Measurements from ENCODE around the gene ZSCAN5B. TPM values are rescaled to one million over a fixed set of nuclear protein-coding genes. Genes with fewer than 3 reads are reported as not detected.
"Not testable (repeated sequence)": the region's sequence is repeated elsewhere in the genome, so short reads cannot be mapped to it uniquely, and the experiment has no call there.

Gene ZSCAN5B
- total RNA-seq, 1 experiment from 2014 or later = not detected

DNA sequence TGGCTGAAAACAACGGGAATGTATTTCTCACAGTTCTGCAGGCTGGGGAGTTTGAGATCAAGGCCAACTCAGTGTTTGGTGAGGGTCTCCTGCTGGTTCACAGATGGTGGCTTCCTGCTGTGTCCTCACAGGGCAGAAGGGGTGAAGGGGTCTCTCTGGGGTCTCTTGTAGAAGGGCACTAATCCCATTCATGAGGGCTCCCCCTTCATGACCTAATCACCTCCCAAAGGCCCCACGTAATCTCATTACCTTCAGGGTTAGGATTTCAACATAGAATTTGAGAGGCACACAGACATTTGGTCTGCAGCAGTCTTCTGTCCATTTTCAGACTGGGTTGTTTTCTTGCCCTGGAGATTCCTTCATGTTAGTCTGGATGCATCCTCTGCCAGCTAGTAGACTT lies 44.9 kb downstream of the ZSCAN5B start:
- Histone ChIP-seq H3K36me3 (ENCODE audit: insufficient read depth, low read length, poor library complexity, severe bottlenecking) (peaks cover 7% of the 10 kb centered on the region), H3K27ac (ENCODE audit: low read depth, low read length, poor library complexity, severe bottlenecking) (no peak overlapping the region), H3K9me3 (ENCODE audit: low read depth, low read length, poor library complexity, severe bottlenecking) (no peaks in the 10 kb centered on the region), H3K27me3 (replicated peaks; ENCODE audit: insufficient read depth, low read depth, low read length, poor library complexity) (no peaks in the 10 kb centered on the region), H3K4me1 (ENCODE audit: insufficient read depth, low read length, poor library complexity, severe bottlenecking) (no peaks in the 10 kb centered on the region), H3K4me3 (ENCODE audit: low read depth, low read length, poor library complexity, severe bottlenecking) (no peak overlapping the region)
- no TSS peak for BruUV-seq (replicated peaks)
- ChIA-PET CTCF (no interaction called here), POLR2A (ENCODE audit: low non-redundant PET) (no interaction called here)
- no peak for DNase-seq (ENCODE audit: low spot score)
- intact Hi-C loops (cut with micrococcal nuclease; ENCODE audit: unreplicated experiment) = no loop called here
- TF ChIP-seq, protein P1, sequence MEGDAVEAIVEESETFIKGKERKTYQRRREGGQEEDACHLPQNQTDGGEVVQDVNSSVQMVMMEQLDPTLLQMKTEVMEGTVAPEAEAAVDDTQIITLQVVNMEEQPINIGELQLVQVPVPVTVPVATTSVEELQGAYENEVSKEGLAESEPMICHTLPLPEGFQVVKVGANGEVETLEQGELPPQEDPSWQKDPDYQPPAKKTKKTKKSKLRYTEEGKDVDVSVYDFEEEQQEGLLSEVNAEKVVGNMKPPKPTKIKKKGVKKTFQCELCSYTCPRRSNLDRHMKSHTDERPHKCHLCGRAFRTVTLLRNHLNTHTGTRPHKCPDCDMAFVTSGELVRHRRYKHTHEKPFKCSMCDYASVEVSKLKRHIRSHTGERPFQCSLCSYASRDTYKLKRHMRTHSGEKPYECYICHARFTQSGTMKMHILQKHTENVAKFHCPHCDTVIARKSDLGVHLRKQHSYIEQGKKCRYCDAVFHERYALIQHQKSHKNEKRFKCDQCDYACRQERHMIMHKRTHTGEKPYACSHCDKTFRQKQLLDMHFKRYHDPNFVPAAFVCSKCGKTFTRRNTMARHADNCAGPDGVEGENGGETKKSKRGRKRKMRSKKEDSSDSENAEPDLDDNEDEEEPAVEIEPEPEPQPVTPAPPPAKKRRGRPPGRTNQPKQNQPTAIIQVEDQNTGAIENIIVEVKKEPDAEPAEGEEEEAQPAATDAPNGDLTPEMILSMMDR (conservative IDR thresholded peaks at IDR 0.05; ENCODE audit: low read depth, low read length) = no peak
- no peak for TF ChIP-seq EZH2 (IDR thresholded peaks at IDR 0.05; ENCODE audit: borderline replicate concordance, low read depth, low read length, poor library complexity, severe bottlenecking)

DNA sequence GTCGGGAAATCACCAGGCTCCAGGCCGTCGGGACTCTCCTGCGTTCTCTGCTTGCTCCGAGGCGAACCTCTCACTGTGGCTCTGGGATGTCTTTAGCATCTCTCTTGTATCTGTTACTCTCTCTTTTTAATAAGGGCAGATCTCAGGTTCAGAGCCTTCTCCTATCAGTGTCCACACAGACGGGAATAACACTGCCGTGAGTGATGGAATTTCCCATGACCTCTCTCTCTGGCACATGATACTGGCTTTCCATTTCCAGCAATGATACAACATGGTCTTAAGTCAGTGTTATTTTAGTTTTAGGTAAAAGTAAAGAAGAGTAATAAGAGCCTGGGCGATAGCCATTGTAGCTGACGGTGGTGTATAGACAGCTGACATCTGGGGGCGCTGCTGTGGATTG lies 47.2 kb downstream of the ZSCAN5B start:
- CTCF ChIA-PET = no interaction called here
- BruUV-seq (replicated peaks) = no TSS peak
- TF ChIP-seq, protein P1 (conservative IDR thresholded peaks at IDR 0.05; ENCODE audit: low read depth, low read length) = no peak
- no peak for TF ChIP-seq EZH2 (IDR thresholded peaks at IDR 0.05; ENCODE audit: borderline replicate concordance, low read depth, low read length, poor library complexity, severe bottlenecking)
- H3K27me3 ChIP-seq (replicated peaks; ENCODE audit: insufficient read depth, low read depth, low read length, poor library complexity) = no peaks in the 10 kb centered on the region
- peaks cover 6% of the 10 kb centered on the region for H3K36me3 ChIP-seq (ENCODE audit: insufficient read depth, low read length, poor library complexity, severe bottlenecking)
- no peak overlapping the region for H3K27ac ChIP-seq (ENCODE audit: low read depth, low read length, poor library complexity, severe bottlenecking)
- DNase-seq (ENCODE audit: low spot score) = no peak
- H3K9me3 ChIP-seq (ENCODE audit: low read depth, low read length, poor library complexity, severe bottlenecking) = no peaks in the 10 kb centered on the region
- no peak overlapping the region for H3K4me3 ChIP-seq (ENCODE audit: low read depth, low read length, poor library complexity, severe bottlenecking)
- POLR2A ChIA-PET (ENCODE audit: low non-redundant PET) = no interaction called here
- intact Hi-C loops (cut with micrococcal nuclease; ENCODE audit: unreplicated experiment) = no loop called here
- no peaks in the 10 kb centered on the region for H3K4me1 ChIP-seq (ENCODE audit: insufficient read depth, low read length, poor library complexity, severe bottlenecking)

DNA sequence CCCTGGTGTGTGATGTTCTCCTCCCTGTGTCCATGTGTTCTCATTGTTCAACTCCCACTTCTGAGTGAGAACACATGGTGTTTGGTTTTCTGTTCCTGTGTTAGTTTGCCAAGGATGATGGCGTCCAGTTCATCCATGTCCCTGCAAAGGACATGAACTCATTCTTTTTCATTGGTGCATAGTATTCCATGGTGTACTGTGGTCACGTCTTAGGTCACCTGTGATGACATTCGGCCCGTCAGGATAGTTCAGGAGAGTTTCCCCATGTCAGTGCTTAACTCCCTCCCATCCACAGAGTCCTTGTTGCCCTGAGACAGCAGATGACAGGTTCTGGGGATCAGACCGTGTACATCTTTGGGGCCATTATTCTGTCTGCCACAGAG lies 47.9 kb downstream of the ZSCAN5B start:
- no peak for TF ChIP-seq EZH2 (IDR thresholded peaks at IDR 0.05; ENCODE audit: borderline replicate concordance, low read depth, low read length, poor library complexity, severe bottlenecking)
- TF ChIP-seq, protein P1 (conservative IDR thresholded peaks at IDR 0.05; ENCODE audit: low read depth, low read length) = no peak
- Histone ChIP-seq H3K4me3 (ENCODE audit: low read depth, low read length, poor library complexity, severe bottlenecking) (no peak overlapping the region), H3K27me3 (replicated peaks; ENCODE audit: insufficient read depth, low read depth, low read length, poor library complexity) (no peaks in the 10 kb centered on the region), H3K4me1 (ENCODE audit: insufficient read depth, low read length, poor library complexity, severe bottlenecking) (no peaks in the 10 kb centered on the region), H3K36me3 (ENCODE audit: insufficient read depth, low read length, poor library complexity, severe bottlenecking) (peaks cover 4% of the 10 kb centered on the region), H3K9me3 (ENCODE audit: low read depth, low read length, poor library complexity, severe bottlenecking) (no peaks in the 10 kb centered on the region), H3K27ac (ENCODE audit: low read depth, low read length, poor library complexity, severe bottlenecking) (no peak overlapping the region)
- POLR2A ChIA-PET (ENCODE audit: low non-redundant PET) = no interaction called here
- intact Hi-C loops (cut with micrococcal nuclease; ENCODE audit: unreplicated experiment) = no loop called here
- CTCF ChIA-PET = no interaction called here
- no peak for DNase-seq (ENCODE audit: low spot score)
- no TSS peak for BruUV-seq (replicated peaks)

DNA sequence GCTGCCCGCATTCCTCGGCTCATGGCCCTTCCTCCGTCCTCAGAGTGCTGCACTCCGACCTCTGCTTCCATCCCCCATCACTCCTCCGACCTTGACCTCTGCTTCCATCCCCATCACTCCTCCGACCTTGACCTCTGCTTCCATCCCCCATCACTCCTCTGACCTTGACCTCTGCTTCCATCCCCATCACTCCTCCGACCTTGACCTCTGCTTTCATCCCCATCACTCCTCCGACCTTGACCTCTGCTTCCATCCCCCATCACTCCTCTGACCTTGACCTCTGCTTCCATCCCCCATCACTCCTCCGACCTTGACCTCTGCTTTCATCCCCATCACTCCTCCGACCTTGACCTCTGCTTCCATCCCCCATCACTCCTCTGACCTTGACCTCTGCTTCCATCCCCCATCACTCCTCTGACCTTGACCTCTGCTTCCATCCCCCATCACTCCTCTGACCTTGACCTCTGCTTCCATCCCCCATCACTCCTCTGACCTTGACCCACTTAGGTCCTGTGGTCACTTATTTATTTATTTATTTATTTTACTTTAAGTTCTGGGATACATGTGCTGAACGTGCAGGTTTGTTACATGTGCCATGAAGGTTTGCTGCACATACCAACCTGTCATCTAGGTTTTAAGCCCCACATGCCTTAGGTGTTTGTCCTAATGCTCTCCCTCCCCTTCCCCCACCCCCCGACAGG lies 48.5 kb downstream of the ZSCAN5B start:
- H3K36me3 ChIP-seq (ENCODE audit: insufficient read depth, low read length, poor library complexity, severe bottlenecking); H3K4me1 ChIP-seq (ENCODE audit: insufficient read depth, low read length, poor library complexity, severe bottlenecking); intact Hi-C loops (cut with micrococcal nuclease; ENCODE audit: unreplicated experiment); H3K4me3 ChIP-seq (ENCODE audit: low read depth, low read length, poor library complexity, severe bottlenecking); H3K27me3 ChIP-seq (replicated peaks; ENCODE audit: insufficient read depth, low read depth, low read length, poor library complexity); H3K9me3 ChIP-seq (ENCODE audit: low read depth, low read length, poor library complexity, severe bottlenecking); POLR2A ChIA-PET (ENCODE audit: low non-redundant PET); BruUV-seq (replicated peaks); H3K27ac ChIP-seq (ENCODE audit: low read depth, low read length, poor library complexity, severe bottlenecking); DNase-seq (ENCODE audit: low spot score); CTCF ChIA-PET: not testable (repeated sequence)
